ENCODE results near the gene ICA1. TPM values are rescaled to one million over a fixed set of nuclear protein-coding genes. Genes with fewer than 3 reads are reported as not detected.

Gene ICA1
- total and polyA plus RNA-seq, 8 donors: 19.1 to 458 (median 77.4) TPM

- H3K27me3 ChIP-seq: no peaks in the 10 kb centered on the region
- H3K9me3 ChIP-seq: no peaks in the 10 kb centered on the region
- TF ChIP-seq POLR2A (IDR thresholded peaks at IDR 0.05): no peak
- TF ChIP-seq, protein P1, sequence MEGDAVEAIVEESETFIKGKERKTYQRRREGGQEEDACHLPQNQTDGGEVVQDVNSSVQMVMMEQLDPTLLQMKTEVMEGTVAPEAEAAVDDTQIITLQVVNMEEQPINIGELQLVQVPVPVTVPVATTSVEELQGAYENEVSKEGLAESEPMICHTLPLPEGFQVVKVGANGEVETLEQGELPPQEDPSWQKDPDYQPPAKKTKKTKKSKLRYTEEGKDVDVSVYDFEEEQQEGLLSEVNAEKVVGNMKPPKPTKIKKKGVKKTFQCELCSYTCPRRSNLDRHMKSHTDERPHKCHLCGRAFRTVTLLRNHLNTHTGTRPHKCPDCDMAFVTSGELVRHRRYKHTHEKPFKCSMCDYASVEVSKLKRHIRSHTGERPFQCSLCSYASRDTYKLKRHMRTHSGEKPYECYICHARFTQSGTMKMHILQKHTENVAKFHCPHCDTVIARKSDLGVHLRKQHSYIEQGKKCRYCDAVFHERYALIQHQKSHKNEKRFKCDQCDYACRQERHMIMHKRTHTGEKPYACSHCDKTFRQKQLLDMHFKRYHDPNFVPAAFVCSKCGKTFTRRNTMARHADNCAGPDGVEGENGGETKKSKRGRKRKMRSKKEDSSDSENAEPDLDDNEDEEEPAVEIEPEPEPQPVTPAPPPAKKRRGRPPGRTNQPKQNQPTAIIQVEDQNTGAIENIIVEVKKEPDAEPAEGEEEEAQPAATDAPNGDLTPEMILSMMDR (IDR thresholded peaks at IDR 0.05): no peak
- TF ChIP-seq EP300 (IDR thresholded peaks at IDR 0.05): no peak
- 18 to 55% (median 29%) methylated on average over 4 of the region's 4 CpGs for WGBS, 5 donors
- no peak for DNase-seq
- H3K27ac ChIP-seq: no peak overlapping the region
- no peak overlapping the region for H3K4me3 ChIP-seq
- H3K4me1 ChIP-seq: peaks cover 0 to 11% (median 4%) of the 10 kb centered on the region in 4 donors
- no peaks in the 10 kb centered on the region for H3K36me3 ChIP-seq
- intact Hi-C loops (cut with DNase I; ENCODE audit: low total_unique reads): no loop called here
These were observed 96.8 kb downstream of the ICA1 start for GRCh38 chr7:8165150-8165549.

- TF ChIP-seq POLR2AphosphoS5 (IDR thresholded peaks at IDR 0.05): no peak
- TF ChIP-seq, protein P1 (IDR thresholded peaks at IDR 0.05): no peak
- TF ChIP-seq EP300 (IDR thresholded peaks at IDR 0.05): no peak
- TF ChIP-seq POLR2A (IDR thresholded peaks at IDR 0.05): no peak
- intact Hi-C loops (cut with DNase I; ENCODE audit: low total_unique reads): no loop called here
- DNase-seq: no peak
- Histone ChIP-seq H3K9me3 (no peaks in the 10 kb centered on the region), H3K4me3 (no peak overlapping the region), H3K27ac (no peak overlapping the region), H3K4me1 (no peaks in the 10 kb centered on the region), H3K27me3 (no peaks in the 10 kb centered on the region), H3K36me3 (peaks cover 0 to 9% (median 3%) of the 10 kb centered on the region in 4 donors)
- WGBS, 5 donors: 83 to 91% (median 87%) methylated on average over 3 of the region's 3 CpGs
These were observed 99.8 kb downstream of the ICA1 start for GRCh38 chr7:8162181-8162580.

- TF ChIP-seq, protein P1 (IDR thresholded peaks at IDR 0.05): no peak
- TF ChIP-seq EP300 (IDR thresholded peaks at IDR 0.05) (no peak), POLR2AphosphoS5 (IDR thresholded peaks at IDR 0.05) (no peak), POLR2A (IDR thresholded peaks at IDR 0.05) (no peak)
- intact Hi-C loops (cut with DNase I; ENCODE audit: low total_unique reads): no loop called here
- WGBS, 5 donors: 87 to 95% (median 90%) methylated on average over 4 of the region's 4 CpGs
- H3K27ac ChIP-seq: no peak overlapping the region
- no peaks in the 10 kb centered on the region for H3K27me3 ChIP-seq
- no peaks in the 10 kb centered on the region for H3K9me3 ChIP-seq
- peaks cover 0 to 16% (median 7%) of the 10 kb centered on the region in 4 donors for H3K36me3 ChIP-seq
- DNase-seq: no peak
- H3K4me3 ChIP-seq: no peak overlapping the region
- no peaks in the 10 kb centered on the region for H3K4me1 ChIP-seq
These were observed 100.6 kb downstream of the ICA1 start for GRCh38 chr7:8161364-8161828.

- Histone ChIP-seq H3K9me3 (no peaks in the 10 kb centered on the region), H3K27ac (no peak overlapping the region), H3K36me3 (peaks cover 0 to 21% (median 10%) of the 10 kb centered on the region in 4 donors), H3K27me3 (no peaks in the 10 kb centered on the region), H3K4me3 (no peak overlapping the region), H3K4me1 (no peaks in the 10 kb centered on the region)
- TF ChIP-seq POLR2AphosphoS5 (IDR thresholded peaks at IDR 0.05) (no peak), EP300 (IDR thresholded peaks at IDR 0.05) (no peak), POLR2A (IDR thresholded peaks at IDR 0.05) (no peak)
- TF ChIP-seq, protein P1 (IDR thresholded peaks at IDR 0.05): no peak
- 78 to 85% (median 82%) methylated on average over 7 of the region's 7 CpGs for WGBS, 5 donors
- intact Hi-C loops (cut with DNase I; ENCODE audit: low total_unique reads): no loop called here
- DNase-seq: no peak
These were observed 101.1 kb downstream of the ICA1 start for GRCh38 chr7:8160779-8161345.

Data from stomach (tissue), 9 donors.